ENCODE results near the gene GIMAP1.

The GIMAP1 gene

DNA sequence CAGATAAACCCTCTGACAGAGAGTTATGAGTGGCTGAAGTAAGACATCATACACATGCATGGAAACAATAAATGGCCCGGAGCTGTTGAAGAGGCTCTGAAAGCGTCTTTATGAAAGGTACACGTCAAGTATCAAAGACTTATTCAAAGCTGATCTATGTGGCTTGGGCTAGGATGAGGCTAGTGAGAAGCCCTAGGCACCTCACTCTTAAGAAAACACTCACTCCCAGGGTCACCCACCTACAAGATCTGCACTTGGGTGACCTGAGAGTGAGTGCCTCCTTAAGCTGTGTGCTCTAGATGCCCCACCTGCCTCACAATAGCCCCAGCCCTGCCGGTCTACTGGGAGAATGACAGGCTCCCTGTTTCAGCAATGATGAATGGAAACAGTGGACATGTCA is 1.1 kb upstream of the GIMAP1 start:
- Histone ChIP-seq H3K27me3 (ENCODE audit: low read depth, low read length) (no peaks in the 10 kb centered on the region), H3K4me2 (ENCODE audit: low read length) (no peak overlapping the region), H3K4me3 (ENCODE audit: low read length) (no peak overlapping the region)

DNA sequence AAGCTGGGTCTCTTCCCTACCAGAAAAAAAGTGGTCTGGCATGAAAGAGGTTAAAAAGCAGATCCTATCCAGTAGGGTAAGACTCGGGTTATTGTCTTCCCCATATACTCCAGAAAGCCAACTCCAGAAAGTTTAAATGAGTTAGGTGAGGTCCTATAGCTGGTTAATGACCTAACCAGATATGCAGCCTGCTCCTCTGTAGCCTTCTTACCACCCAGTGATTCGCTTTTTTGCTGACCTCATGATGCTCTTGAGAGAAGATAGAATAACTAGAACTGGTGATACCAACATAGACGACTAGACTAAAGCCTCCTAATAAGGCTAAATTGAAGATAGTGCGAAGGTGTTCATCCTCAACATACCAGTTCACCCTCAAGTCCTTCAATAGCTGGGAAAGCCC is 675 bp upstream of the GIMAP1 start:
- Histone ChIP-seq H3K36me3 (replicated peaks; ENCODE audit: low read depth, low read length) (no peaks in the 10 kb centered on the region), H4K20me1 (ENCODE audit: insufficient read depth, low read length) (no peaks in the 10 kb centered on the region), H3K4me3 (ENCODE audit: low read length) (no peak overlapping the region), H3K4me2 (ENCODE audit: low read length) (no peak overlapping the region), H3K9me3 (ENCODE audit: insufficient read depth, low read length) (no peaks in the 10 kb centered on the region), H3K79me2 (ENCODE audit: low read length) (no peaks in the 10 kb centered on the region), H3K27me3 (ENCODE audit: low read depth, low read length) (no peaks in the 10 kb centered on the region), H2AFZ (ENCODE audit: low read depth, low read length) (no peak overlapping the region), H3K27ac (ENCODE audit: low read length) (no peak overlapping the region), H3K9ac (ENCODE audit: low read length) (no peak overlapping the region), H3K4me1 (ENCODE audit: low read length) (peaks cover 7% of the 10 kb centered on the region; the same call in 1 of the 2 replicates)
- TF ChIP-seq, protein P1, sequence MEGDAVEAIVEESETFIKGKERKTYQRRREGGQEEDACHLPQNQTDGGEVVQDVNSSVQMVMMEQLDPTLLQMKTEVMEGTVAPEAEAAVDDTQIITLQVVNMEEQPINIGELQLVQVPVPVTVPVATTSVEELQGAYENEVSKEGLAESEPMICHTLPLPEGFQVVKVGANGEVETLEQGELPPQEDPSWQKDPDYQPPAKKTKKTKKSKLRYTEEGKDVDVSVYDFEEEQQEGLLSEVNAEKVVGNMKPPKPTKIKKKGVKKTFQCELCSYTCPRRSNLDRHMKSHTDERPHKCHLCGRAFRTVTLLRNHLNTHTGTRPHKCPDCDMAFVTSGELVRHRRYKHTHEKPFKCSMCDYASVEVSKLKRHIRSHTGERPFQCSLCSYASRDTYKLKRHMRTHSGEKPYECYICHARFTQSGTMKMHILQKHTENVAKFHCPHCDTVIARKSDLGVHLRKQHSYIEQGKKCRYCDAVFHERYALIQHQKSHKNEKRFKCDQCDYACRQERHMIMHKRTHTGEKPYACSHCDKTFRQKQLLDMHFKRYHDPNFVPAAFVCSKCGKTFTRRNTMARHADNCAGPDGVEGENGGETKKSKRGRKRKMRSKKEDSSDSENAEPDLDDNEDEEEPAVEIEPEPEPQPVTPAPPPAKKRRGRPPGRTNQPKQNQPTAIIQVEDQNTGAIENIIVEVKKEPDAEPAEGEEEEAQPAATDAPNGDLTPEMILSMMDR (IDR thresholded peaks at IDR 0.05; ENCODE audit: low read depth, low read length): no peak
- no peak for TF ChIP-seq EZH2phosphoT487 (IDR thresholded peaks at IDR 0.05; ENCODE audit: low read depth)

More for the DNA sequence above, 1.1 kb upstream of the GIMAP1 start:
- Histone ChIP-seq H2AFZ (ENCODE audit: low read depth, low read length) (no peak overlapping the region), H3K27ac (ENCODE audit: low read length) (no peak overlapping the region), H3K4me1 (ENCODE audit: low read length) (peaks cover 7% of the 10 kb centered on the region; the same call in 1 of the 2 replicates), H3K9me3 (ENCODE audit: insufficient read depth, low read length) (no peaks in the 10 kb centered on the region), H3K36me3 (replicated peaks; ENCODE audit: low read depth, low read length) (no peaks in the 10 kb centered on the region), H4K20me1 (ENCODE audit: insufficient read depth, low read length) (no peaks in the 10 kb centered on the region), H3K79me2 (ENCODE audit: low read length) (no peaks in the 10 kb centered on the region), H3K9ac (ENCODE audit: low read length) (no peak overlapping the region)
- TF ChIP-seq, protein P1 (IDR thresholded peaks at IDR 0.05; ENCODE audit: low read depth, low read length): no peak
- TF ChIP-seq EZH2phosphoT487 (IDR thresholded peaks at IDR 0.05; ENCODE audit: low read depth): no peak

DNA sequence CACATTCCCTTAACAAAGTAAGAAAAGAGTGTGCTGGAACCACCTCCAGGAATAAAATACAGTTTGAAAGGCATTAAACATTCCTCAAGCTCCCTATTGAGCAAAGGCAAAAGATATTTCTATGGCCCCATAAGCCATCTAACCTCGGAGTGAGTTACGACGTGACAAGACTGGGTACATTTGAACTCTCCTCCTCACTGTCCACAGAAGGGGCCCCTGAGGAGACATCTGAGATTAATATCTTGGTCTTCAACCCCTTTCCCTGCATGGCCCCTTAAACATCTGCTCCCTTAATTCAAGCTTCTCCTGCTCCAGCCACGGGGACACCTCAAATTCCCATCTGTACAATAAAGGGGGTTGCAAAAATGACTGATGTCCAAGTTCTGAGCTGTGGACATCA is 526 bp downstream of the GIMAP1 start:
- H3K27me3 ChIP-seq (ENCODE audit: low read depth, low read length): no peaks in the 10 kb centered on the region
- peak overlapping the region; percentile 36; the same call in 1 of the 2 replicates for H3K4me2 ChIP-seq (ENCODE audit: low read length)
- peaks cover 7% of the 10 kb centered on the region; the same call in 1 of the 2 replicates for H3K4me1 ChIP-seq (ENCODE audit: low read length)
- no peak overlapping the region for H2AFZ ChIP-seq (ENCODE audit: low read depth, low read length)
- H3K36me3 ChIP-seq (replicated peaks; ENCODE audit: low read depth, low read length): no peaks in the 10 kb centered on the region
- no peaks in the 10 kb centered on the region for H3K79me2 ChIP-seq (ENCODE audit: low read length)
- H3K27ac ChIP-seq (ENCODE audit: low read length): no peak overlapping the region
- TF ChIP-seq, protein P1 (IDR thresholded peaks at IDR 0.05; ENCODE audit: low read depth, low read length): no peak
- no peak for TF ChIP-seq EZH2phosphoT487 (IDR thresholded peaks at IDR 0.05; ENCODE audit: low read depth)
- no peaks in the 10 kb centered on the region for H4K20me1 ChIP-seq (ENCODE audit: insufficient read depth, low read length)
- no peak overlapping the region for H3K9ac ChIP-seq (ENCODE audit: low read length)
- H3K4me3 ChIP-seq (ENCODE audit: low read length): no peak overlapping the region
- H3K9me3 ChIP-seq (ENCODE audit: insufficient read depth, low read length): no peaks in the 10 kb centered on the region

DNA sequence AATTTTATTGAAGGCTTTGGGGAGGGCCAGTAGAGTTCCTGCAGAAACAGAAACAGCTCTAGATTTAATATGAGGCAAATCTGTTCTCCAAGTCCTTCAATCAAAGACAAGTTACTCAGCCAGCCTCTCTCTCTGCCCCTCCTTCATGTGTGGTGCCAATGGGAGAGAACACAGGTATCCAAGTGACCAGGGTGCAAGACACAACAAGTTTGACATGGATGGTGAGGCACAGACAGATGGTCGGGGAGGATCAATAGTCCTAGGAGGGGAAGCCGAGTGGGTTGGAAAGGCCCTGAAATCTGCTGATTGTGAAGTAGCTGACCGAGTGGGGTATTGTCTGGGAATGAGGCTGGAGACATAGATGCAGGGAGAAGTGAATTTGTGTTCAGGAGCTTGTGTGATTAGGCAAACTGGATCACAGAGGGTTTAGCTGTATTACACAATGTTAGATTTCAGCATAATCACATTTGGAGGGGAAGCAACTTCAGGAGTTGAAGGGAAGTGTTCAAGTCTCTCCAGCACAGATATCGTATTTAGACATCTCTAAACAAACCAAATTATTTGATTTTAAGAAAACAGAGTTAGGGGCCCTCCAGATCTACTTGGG is 1.5 kb downstream of the GIMAP1 start:
- Histone ChIP-seq H3K4me3 (ENCODE audit: low read length) (no peak overlapping the region), H3K79me2 (ENCODE audit: low read length) (no peaks in the 10 kb centered on the region), H3K27me3 (ENCODE audit: low read depth, low read length) (no peaks in the 10 kb centered on the region), H2AFZ (ENCODE audit: low read depth, low read length) (no peak overlapping the region), H4K20me1 (ENCODE audit: insufficient read depth, low read length) (no peaks in the 10 kb centered on the region), H3K36me3 (replicated peaks; ENCODE audit: low read depth, low read length) (no peaks in the 10 kb centered on the region), H3K27ac (ENCODE audit: low read length) (no peak overlapping the region), H3K9me3 (ENCODE audit: insufficient read depth, low read length) (no peaks in the 10 kb centered on the region), H3K4me2 (ENCODE audit: low read length) (no peak overlapping the region), H3K4me1 (ENCODE audit: low read length) (peaks cover 7% of the 10 kb centered on the region; the same call in 1 of the 2 replicates), H3K9ac (ENCODE audit: low read length) (no peak overlapping the region)
- no peak for TF ChIP-seq EZH2phosphoT487 (IDR thresholded peaks at IDR 0.05; ENCODE audit: low read depth)
- TF ChIP-seq, protein P1 (IDR thresholded peaks at IDR 0.05; ENCODE audit: low read depth, low read length): no peak
